ENCODE data around the gene KRT85. TPM values are rescaled to one million over a fixed set of nuclear protein-coding genes. Genes with fewer than 3 reads are reported as not detected.

Gene KRT85
- polyA plus RNA-seq, 1 donor (not counting 4 experiments of a cell fraction or from before 2014, with no cell fraction given): not detected

DNA sequence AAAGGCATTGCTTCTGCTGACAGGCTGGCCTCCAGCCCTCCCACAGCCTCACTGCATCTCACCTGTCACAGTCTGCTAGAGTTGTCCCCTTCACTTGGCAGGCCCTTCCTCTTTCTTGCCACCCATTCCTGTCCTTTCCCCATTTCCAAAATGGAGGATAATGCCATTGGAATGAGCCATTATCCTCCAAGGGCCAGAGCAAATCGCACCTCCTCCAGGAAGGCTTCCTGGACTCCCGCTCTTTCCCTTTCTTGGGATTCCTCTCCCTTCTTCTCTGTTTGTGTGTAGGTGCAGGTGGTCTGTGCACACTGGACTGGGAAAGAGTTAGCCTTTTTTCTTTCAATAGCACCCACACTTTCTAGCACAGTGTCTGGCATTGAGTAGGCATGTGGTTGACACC is 35.1 kb upstream of the KRT85 start:
- no peaks in the 10 kb centered on the region for H3K4me1 ChIP-seq (ENCODE audit: control insufficient read depth, extremely low read depth, insufficient read depth, low read length)
- no peaks in the 10 kb centered on the region for H3K27me3 ChIP-seq (ENCODE audit: control insufficient read depth, extremely low read depth, insufficient read depth, low read length)
- FAIRE-seq: no peak
- H3K36me3 ChIP-seq (ENCODE audit: control insufficient read depth in 2 of 2, extremely low read depth in 1 of 2, insufficient read depth in 2 of 2, low read length in 2 of 2): no peaks in the 10 kb centered on the region
- H3K9me1 ChIP-seq (ENCODE audit: control insufficient read depth, extremely low read depth, insufficient read depth, low read length): no peaks in the 10 kb centered on the region
- no peak overlapping the region for H3K9ac ChIP-seq (ENCODE audit: control insufficient read depth, extremely low read depth, insufficient read depth, low read length)
- H3K79me2 ChIP-seq (ENCODE audit: control insufficient read depth, insufficient read depth, low read length): no peaks in the 10 kb centered on the region
- no peak overlapping the region for H2AFZ ChIP-seq (ENCODE audit: control insufficient read depth, low read length)
- dilution Hi-C loops (cut with MboI; ENCODE audit: extremely low pct_ligation_motif_present, low sequenced_read_pairs): no loop called here
- DNase-seq (ENCODE audit: low read depth, low spot score): no peak
- no peaks in the 10 kb centered on the region for H3K9me3 ChIP-seq (ENCODE audit: control insufficient read depth, low read depth, low read length)
- H3K27ac ChIP-seq (ENCODE audit: control insufficient read depth, insufficient read depth, low read length): no peak overlapping the region
- no peak overlapping the region for H3K4me2 ChIP-seq (ENCODE audit: control insufficient read depth, extremely low read depth, insufficient read depth, low read depth, low read length)
- no peaks in the 10 kb centered on the region for H4K20me1 ChIP-seq (ENCODE audit: control insufficient read depth, extremely low read depth, insufficient read depth, low read length)
- no peak for TF ChIP-seq EZH2 (IDR thresholded peaks at IDR 0.05; ENCODE audit: low read length)
- TF ChIP-seq, protein P1, sequence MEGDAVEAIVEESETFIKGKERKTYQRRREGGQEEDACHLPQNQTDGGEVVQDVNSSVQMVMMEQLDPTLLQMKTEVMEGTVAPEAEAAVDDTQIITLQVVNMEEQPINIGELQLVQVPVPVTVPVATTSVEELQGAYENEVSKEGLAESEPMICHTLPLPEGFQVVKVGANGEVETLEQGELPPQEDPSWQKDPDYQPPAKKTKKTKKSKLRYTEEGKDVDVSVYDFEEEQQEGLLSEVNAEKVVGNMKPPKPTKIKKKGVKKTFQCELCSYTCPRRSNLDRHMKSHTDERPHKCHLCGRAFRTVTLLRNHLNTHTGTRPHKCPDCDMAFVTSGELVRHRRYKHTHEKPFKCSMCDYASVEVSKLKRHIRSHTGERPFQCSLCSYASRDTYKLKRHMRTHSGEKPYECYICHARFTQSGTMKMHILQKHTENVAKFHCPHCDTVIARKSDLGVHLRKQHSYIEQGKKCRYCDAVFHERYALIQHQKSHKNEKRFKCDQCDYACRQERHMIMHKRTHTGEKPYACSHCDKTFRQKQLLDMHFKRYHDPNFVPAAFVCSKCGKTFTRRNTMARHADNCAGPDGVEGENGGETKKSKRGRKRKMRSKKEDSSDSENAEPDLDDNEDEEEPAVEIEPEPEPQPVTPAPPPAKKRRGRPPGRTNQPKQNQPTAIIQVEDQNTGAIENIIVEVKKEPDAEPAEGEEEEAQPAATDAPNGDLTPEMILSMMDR (optimal IDR thresholded peaks at IDR 0.05 in 1 of 3, IDR thresholded peaks at IDR 0.05 in 1 of 3, conservative IDR thresholded peaks at IDR 0.05 in 1 of 3; ENCODE audit: extremely low read depth in 1 of 3, insufficient read depth in 2 of 3, low read length in 3 of 3): no peak
- H3K4me3 ChIP-seq (ENCODE audit: control insufficient read depth in 2 of 3, extremely low read depth in 1 of 3, insufficient read depth in 2 of 3, low read depth in 1 of 3, low read length in 3 of 3): no peak overlapping the region

DNA sequence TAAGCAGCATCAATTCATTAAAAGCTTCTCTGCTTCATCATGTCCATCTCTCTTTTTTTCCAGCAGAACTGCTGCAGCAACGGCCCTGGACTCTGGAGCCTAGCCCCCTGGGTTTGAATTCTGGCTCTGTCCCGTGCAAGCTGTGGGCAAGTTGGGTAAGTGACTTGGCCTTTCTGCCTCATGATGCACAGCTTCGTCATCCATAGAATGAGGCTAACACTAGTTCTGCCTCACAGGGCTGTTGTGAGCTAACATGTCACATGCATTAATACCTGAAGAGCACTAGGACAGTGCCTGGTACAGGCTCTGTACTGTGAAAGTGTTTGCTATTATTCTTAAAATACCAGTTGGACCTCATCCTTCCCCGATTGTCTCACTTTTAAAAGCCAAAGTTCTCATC is 34.6 kb upstream of the KRT85 start:
- Histone ChIP-seq H3K27me3 (ENCODE audit: control insufficient read depth, extremely low read depth, insufficient read depth, low read length) (no peaks in the 10 kb centered on the region), H3K79me2 (ENCODE audit: control insufficient read depth, insufficient read depth, low read length) (no peaks in the 10 kb centered on the region), H3K4me3 (ENCODE audit: control insufficient read depth in 2 of 3, extremely low read depth in 1 of 3, insufficient read depth in 2 of 3, low read depth in 1 of 3, low read length in 3 of 3) (no peak overlapping the region), H3K9ac (ENCODE audit: control insufficient read depth, extremely low read depth, insufficient read depth, low read length) (no peak overlapping the region), H2AFZ (ENCODE audit: control insufficient read depth, low read length) (no peak overlapping the region), H3K9me3 (ENCODE audit: control insufficient read depth, low read depth, low read length) (no peaks in the 10 kb centered on the region), H3K27ac (ENCODE audit: control insufficient read depth, insufficient read depth, low read length) (no peak overlapping the region), H3K36me3 (ENCODE audit: control insufficient read depth in 2 of 2, extremely low read depth in 1 of 2, insufficient read depth in 2 of 2, low read length in 2 of 2) (no peaks in the 10 kb centered on the region), H4K20me1 (ENCODE audit: control insufficient read depth, extremely low read depth, insufficient read depth, low read length) (no peaks in the 10 kb centered on the region), H3K4me2 (ENCODE audit: control insufficient read depth, extremely low read depth, insufficient read depth, low read depth, low read length) (no peak overlapping the region), H3K9me1 (ENCODE audit: control insufficient read depth, extremely low read depth, insufficient read depth, low read length) (no peaks in the 10 kb centered on the region), H3K4me1 (ENCODE audit: control insufficient read depth, extremely low read depth, insufficient read depth, low read length) (no peaks in the 10 kb centered on the region)
- DNase-seq (ENCODE audit: low read depth, low spot score) (no peak), FAIRE-seq (no peak)
- dilution Hi-C loops (cut with MboI; ENCODE audit: extremely low pct_ligation_motif_present, low sequenced_read_pairs): no loop called here
- no peak for TF ChIP-seq EZH2 (IDR thresholded peaks at IDR 0.05; ENCODE audit: low read length)
- TF ChIP-seq, protein P1 (optimal IDR thresholded peaks at IDR 0.05 in 1 of 3, IDR thresholded peaks at IDR 0.05 in 1 of 3, conservative IDR thresholded peaks at IDR 0.05 in 1 of 3; ENCODE audit: extremely low read depth in 1 of 3, insufficient read depth in 2 of 3, low read length in 3 of 3): no peak

Measured in keratinocyte (primary cell).